ENCODE data around the gene PPP1R2. TPM values are rescaled to one million over a fixed set of nuclear protein-coding genes. Genes with fewer than 3 reads are reported as not detected.
"Not testable (repeated sequence)": the region's sequence is repeated elsewhere in the genome, so short reads cannot be mapped to it uniquely, and the experiment has no call there.

PPP1R2 gene
- 53.4 and 55.5 TPM in 2 replicates for total RNA-seq (2014; rRNA removed; shearing (Covaris generic))

DNA sequence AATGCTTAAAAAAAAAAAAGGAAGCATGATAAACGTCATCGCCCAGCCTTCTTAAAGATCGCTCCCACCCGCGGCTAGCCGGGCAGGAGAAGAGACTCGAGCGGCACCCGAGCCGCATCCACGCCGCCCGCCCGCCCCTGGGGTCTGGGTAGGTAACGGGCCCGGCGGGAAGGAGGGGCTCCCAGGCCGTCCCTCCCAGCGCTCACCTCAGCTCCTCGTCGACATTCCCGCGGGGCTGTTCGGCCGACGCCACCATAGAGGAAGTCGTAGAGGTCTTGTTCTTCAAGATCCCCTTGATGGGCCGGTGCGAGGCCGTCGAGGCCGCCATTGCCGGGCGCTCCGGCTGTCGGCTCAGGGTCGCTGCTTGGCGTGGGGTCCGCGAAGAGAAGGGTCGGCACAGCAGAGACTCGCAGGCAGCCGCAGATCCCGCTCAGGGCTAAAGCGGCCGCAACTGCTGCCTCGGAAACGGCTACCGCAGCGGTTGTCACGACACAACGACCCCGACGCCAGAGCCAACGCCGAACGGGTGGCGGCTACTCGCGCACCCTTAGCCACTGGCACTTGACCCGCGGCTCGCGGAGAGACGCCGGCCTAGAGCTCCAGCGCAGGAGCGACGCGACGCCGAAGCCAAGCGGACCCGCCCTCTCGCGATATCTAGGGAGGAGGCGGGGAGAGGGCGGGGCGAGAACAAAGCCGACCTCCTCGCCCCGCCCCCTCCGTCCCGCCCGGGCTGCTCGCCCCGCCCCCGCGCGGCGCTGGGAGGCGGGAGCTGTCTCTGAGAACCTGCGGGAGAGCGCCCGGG lies at the start of gene PPP1R2:
TSS of gene PPP1R2 (minus strand) at position 628 of the 802 bp plus-strand sequence. CDS start at position 328, 300 bp downstream.
- DNase-seq (ENCODE audit: low read depth) = peak; percentile 90

DNA sequence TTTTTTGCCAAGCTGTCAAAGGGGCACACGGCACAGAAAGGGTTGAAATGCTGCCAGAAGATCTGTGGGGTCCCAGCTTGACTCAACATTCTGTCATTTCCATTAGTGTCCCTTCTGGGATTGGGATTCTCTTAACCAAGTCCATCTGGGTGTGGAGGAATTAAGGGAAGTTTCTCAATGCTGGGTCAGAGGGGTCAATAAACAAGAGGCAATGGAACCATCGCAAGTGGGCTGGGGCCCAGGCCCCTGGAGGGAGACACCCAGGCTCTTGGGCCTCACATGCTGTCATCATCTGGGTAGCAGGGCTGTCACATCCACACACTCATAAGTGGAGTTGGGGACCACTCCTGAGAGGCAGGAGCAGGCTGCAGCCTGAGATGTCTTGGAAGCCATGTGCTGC lies 48.7 kb upstream of the PPP1R2 start:
- DNase-seq (ENCODE audit: low read depth) = no peak

- DNase-seq (ENCODE audit: low read depth) = no peak
These were observed 48.1 kb upstream of the PPP1R2 start for GRCh38 chr3:195591220-195591619.

- DNase-seq (ENCODE audit: low read depth) = not testable (repeated sequence)
These were observed 47.3 kb upstream of the PPP1R2 start for GRCh38 chr3:195590381-195590780.

GRCh38 chr3:195589796-195590195 lies 46.7 kb upstream of the PPP1R2 start:
- not testable (repeated sequence) for DNase-seq (ENCODE audit: low read depth)

DNA sequence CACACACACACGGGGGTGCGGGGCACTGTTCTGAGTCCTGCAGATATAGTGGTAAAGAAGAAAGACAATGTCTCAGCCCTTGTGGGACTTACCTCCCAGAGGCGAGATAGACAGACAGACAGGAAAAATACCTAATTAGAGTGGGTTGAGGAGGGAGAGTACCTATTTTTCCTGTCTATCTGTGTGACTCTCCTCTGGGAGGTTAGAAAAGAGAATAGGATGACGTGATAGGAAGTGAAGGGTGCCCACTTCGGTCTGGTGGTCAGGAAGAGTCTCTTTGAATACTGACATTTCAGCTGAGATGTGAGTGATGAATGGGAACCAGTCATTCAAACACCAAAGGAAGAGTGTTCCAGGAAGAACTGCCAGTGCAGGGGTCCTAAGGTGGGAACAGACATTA lies 44.7 kb upstream of the PPP1R2 start:
- no peak for DNase-seq (ENCODE audit: low read depth)

DNA sequence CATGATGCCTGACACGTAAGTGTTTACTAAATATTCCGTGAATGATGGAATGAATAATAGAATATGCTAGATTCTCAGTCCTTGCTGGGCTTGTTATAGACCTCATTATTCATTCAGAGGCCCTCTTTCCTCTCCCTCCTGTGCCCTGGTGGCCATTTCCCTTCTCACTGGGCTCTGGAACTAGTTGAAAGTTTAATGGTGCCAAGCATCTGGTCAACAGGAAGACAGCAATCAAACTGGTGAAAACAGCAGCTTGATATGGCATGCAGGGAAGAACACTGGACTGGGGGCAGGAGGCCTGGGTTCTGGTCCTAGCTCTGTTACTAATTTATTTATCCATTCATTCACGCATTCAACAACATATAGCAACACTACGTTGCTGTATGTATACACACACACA lies 44.3 kb upstream of the PPP1R2 start:
- no peak for DNase-seq (ENCODE audit: low read depth)

DNA sequence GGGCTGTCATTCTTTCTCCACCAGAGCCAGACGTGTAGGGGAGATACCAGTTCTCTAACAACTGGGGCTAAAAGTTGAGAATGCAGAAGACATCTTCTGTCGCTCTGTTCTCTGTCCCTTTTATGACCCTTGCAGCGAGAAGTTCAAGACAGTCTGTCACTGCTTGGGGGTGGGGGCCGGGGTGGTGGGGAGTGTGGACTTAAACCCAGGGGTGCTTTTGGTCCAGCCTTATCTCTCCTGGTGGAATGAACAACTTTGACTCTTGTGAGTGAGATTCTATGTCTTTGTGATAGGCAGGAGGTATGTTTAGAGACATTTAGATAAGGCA lies 41.4 kb upstream of the PPP1R2 start:
- DNase-seq (ENCODE audit: low read depth) = no peak

- DNase-seq (ENCODE audit: low read depth) = peak; percentile 43
These were observed 40.9 kb upstream of the PPP1R2 start, which contains the start of gene APOD for GRCh38 chr3:195583831-195584542. Gene APOD (minus strand): TSS chr3:195583940. CDS start chr3:195579461, 4,479 bp downstream.

- no peak for DNase-seq (ENCODE audit: low read depth)
These were observed 39.8 kb upstream of the PPP1R2 start for GRCh38 chr3:195582947-195583346.

GRCh38 chr3:195580744-195581443 lies 37.8 kb upstream of the PPP1R2 start:
- DNase-seq (ENCODE audit: low read depth) = no peak

GRCh38 chr3:195579281-195579680 lies 36.2 kb upstream of the PPP1R2 start:
- DNase-seq (ENCODE audit: low read depth) = no peak

- DNase-seq (ENCODE audit: low read depth) = no peak
These were observed 35.4 kb upstream of the PPP1R2 start for GRCh38 chr3:195578565-195578964.

DNA sequence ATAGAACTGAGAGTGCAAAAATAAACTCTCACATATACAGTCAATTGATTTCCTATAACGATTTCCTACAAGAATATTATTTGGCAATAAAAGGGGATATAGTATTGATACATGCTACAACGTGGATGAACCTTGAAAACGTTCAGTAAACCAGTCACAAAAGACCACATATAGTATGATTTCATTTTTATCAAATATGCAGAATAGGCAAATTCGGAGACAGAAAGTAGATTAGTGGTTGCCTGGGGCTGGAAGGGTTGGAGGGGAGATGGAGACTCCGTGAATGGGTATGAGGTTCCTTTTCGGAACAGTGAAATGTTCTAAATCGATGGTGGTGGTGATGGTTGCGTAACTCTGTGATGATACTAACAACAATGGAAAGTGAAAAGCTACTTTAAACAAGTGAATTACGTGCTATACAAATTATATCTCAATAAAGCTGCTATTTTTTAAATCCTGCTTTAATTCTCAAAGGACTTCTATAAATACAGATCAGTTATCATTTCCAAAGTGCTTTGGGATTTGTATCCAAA lies 34.6 kb upstream of the PPP1R2 start:
- no peak for DNase-seq (ENCODE audit: low read depth)

- no peak for DNase-seq (ENCODE audit: low read depth)
These were observed 31.6 kb upstream of the PPP1R2 start for GRCh38 chr3:195574497-195575304.

GRCh38 chr3:195573611-195574496 lies 30.7 kb upstream of the PPP1R2 start:
- DNase-seq (ENCODE audit: low read depth) = no peak

DNA sequence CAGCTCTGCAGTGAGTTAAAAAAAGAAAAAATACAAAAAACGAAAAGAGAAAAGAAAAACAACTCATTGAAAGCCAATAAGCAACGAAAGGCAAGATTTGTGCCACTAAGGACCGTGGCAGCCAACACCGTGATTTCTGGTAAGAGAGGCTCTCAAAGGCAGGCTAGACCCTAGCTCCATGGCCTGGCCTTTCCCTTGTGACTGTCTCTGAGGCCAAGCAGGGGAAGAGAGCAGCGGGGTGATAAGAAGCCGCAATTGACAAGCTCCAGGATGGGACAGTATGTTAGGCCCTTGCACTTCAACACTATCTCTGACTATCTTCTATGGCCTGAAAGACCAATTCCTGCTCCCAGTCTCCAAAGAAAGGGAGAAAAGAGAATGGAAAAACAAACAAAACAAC lies 28.2 kb upstream of the PPP1R2 start:
- DNase-seq (ENCODE audit: low read depth) = no peak

DNA sequence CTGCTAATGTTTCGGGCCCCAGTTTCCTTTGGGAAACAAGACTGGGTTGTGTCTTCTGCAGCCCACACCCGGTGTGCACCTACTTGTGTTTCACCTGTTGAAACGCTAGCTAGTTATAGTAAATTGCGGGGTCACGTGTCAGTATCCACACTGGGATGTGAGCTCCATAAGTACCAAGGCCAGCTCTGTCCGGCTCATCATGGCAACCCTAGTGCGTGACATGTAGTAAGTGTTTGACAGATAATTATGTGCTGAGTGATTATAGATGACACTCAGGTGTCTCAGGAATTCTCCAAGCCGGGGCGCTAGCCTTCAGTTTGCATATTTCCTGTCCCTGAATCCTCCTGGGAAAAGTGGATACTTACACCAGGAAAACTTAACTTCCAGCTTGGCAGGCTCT lies 27.8 kb upstream of the PPP1R2 start:
- no peak for DNase-seq (ENCODE audit: low read depth)

GRCh38 chr3:195570344-195570743 lies 27.2 kb upstream of the PPP1R2 start:
- DNase-seq (ENCODE audit: low read depth) = no peak

DNA sequence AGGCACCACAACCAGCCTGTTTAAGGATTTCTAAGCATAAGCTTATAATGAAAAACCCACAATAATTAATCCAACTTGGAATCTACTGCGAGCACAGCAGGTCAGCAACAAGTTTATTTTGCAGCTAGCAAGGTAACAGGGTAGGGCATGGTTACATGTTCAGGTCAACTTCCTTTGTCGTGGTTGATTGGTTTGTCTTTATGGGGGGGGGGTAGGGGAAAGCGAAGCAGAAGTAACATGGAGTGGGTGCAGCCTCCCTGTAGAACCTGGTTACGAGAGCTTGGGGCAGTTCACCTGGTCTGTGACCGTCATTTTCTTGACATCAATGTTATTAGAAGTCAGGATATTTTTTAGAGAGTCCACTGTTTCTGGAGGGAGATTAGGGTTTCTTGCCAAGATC lies 25.5 kb upstream of the PPP1R2 start:
- DNase-seq (ENCODE audit: low read depth) = no peak

All from RPMI7951 (cell line).